Measurements from ENCODE around the gene POGZ.

- no peak for TF ChIP-seq CTCF (conservative IDR thresholded peaks at IDR 0.05; ENCODE audit: low read length)
- no peak for TF ChIP-seq EZH2phosphoT487 (IDR thresholded peaks at IDR 0.05; ENCODE audit: borderline replicate concordance)
Observed at GRCh38 chr1:151436985-151437384, 22.3 kb downstream of the POGZ start.
